ENCODE results near the gene ZNF84. TPM values are rescaled to one million over a fixed set of nuclear protein-coding genes. Genes with fewer than 3 reads are reported as not detected.

Gene ZNF84
- total RNA-seq, 2 donors from 2014 or later = 15.5 to 18.3 TPM

GRCh38 chr12:133106253-133106652 is 68.9 kb downstream of the ZNF84 start:
- ATAC-seq = no peak
- no peak for DNase-seq
- intact Hi-C loops (cut with DNase I) = no loop called here

- no peak for ATAC-seq
- intact Hi-C loops (cut with DNase I) = no loop called here
Observed at GRCh38 chr12:133107121-133107520, 69.8 kb downstream of the ZNF84 start.

GRCh38 chr12:133108150-133108549 is 70.8 kb downstream of the ZNF84 start:
- DNase-seq (no peak), ATAC-seq (no peak)
- intact Hi-C loops (cut with DNase I) = no loop called here

More at GRCh38 chr12:133107121-133107520, 69.8 kb downstream of the ZNF84 start:
- no peak for DNase-seq

Other genes with a start within 250 kb of the ZNF84 start
- 10 to 100 TPM; 37.9 to 50.3 TPM for gene GOLGA3, start 208.6 kb upstream of the ZNF84 start, total RNA-seq
- gene CHFR, start 149.9 kb upstream of the ZNF84 start, total RNA-seq = 10 to 100 TPM; 17.1 to 21.7 TPM
- gene ZNF605, start 81.2 kb upstream of the ZNF84 start, total RNA-seq = 10 to 100 TPM; 12.4 to 14.0 TPM
- 1 to 10 TPM; 5.0 to 6.1 TPM for gene ZNF26, start 51.1 kb upstream of the ZNF84 start, total RNA-seq
- 10 to 100 TPM in 1 of 2 donors, 1 to 10 TPM in 1; 7.4 to 10.6 TPM for gene ZNF140, start 43.4 kb downstream of the ZNF84 start, total RNA-seq
- gene ZNF891, start 92.8 kb downstream of the ZNF84 start, total RNA-seq = 1 to 10 TPM; 1.2 to 1.3 TPM
- gene ZNF10, start 93.1 kb downstream of the ZNF84 start, total RNA-seq = 10 to 100 TPM in 1 of 2 donors, 1 to 10 TPM in 1; 5.8 to 10.2 TPM
- 10 to 100 TPM; 10.4 to 12.4 TPM for gene ZNF268, start 144.0 kb downstream of the ZNF84 start, total RNA-seq
- gene ANHX, start 198.4 kb downstream of the ZNF84 start, total RNA-seq = not detected